GM12878 (cell line): ENCODE measurements around the gene RPAP3. TPM values are rescaled to one million over a fixed set of nuclear protein-coding genes. Genes with fewer than 3 reads are reported as not detected.

ENCODE experiments used
- ATAC-seq: fragments of 200-7000 bp; cut with Tn5 transposase; 3 replicates; pipeline ENCODE4 v1.9.1; 2020; ENCODE audit warnings: mild to moderate bottlenecking, moderate library complexity
- BruUV-seq: library from RNA; stranded (reverse); fragments of 400-500 nt; replicated peaks from 2 replicates; lab custom pipeline; 2021; lab: Mats Ljungman, UMichigan
- CTCF ChIA-PET: fragments of 300-600 bp; sonication (Branson Sonifier 250); formaldehyde crosslinking; extraction: SDS; loops from one replicate; lab custom pipeline; 2021; ENCODE audit warnings: inconsistent platforms; lab: Yijun Ruan, JAX
- POLR2A ChIA-PET: fragments of 350-600 bp; formaldehyde crosslinking; extraction: SDS; loops from one replicate; lab custom pipeline; 2021; ENCODE audit warnings: inconsistent platforms; lab: Charles Lee
- RAD21 ChIA-PET: fragments of 300-600 bp; sonication (Branson Sonifier 250); formaldehyde crosslinking; loops from one replicate; lab custom pipeline; 2023; ENCODE audit warnings: antibody characterized with exemption; ENCODE audit not compliant: unreplicated experiment; lab: Charles Lee
- SMC1A ChIA-PET: fragments of 300-600 bp; sonication (Branson Sonifier 250); formaldehyde crosslinking; loops from one replicate; lab custom pipeline; 2023; ENCODE audit not compliant: unreplicated experiment, uncharacterized antibody; lab: Charles Lee
- DNase-seq: peaks from one replicate; pipeline ENCODE4 v3.0.0-alpha.2; 2011; ENCODE audit warnings: low read depth, low spot score
- FAIRE-seq: peaks from 3 replicates; lab custom pipeline; 2011; peaks lifted over from hg19 to GRCh38; lab: Jason Lieb, UNC
- H2AFZ ChIP-seq: 2 replicates; pipeline ENCODE4 v1.6.0; 2011; ENCODE audit warnings: low read depth, low read length, control low read depth; ENCODE audit not compliant: control insufficient read depth
- H3K27ac ChIP-seq: 2 replicates; pipeline ENCODE4 v1.5.1; 2011; ENCODE audit warnings: control low read depth; ENCODE audit not compliant: control insufficient read depth, insufficient read depth
- H3K27me3 ChIP-seq, 2 experiments: replicated peaks in 1 of 2; 2 replicates each; pipeline versions ENCODE4 v1.6.0 to v1.6.1; 2011; ENCODE audit warnings: low read length in 1 of 2; ENCODE audit not compliant: control insufficient read depth in 2 of 2, insufficient read depth in 2 of 2
- H3K36me3 ChIP-seq, 2 experiments: 2 replicates each; pipeline ENCODE4 v1.5.1; 2011; ENCODE audit warnings: low read length in 1 of 2; ENCODE audit not compliant: control insufficient read depth in 2 of 2, insufficient read depth in 2 of 2
- H3K4me1 ChIP-seq: 2 replicates; pipeline ENCODE4 v1.6.1; 2011; ENCODE audit warnings: mild to moderate bottlenecking, low read length, moderate library complexity, mixed read lengths; ENCODE audit not compliant: control insufficient read depth, insufficient read depth
- H3K4me2 ChIP-seq: 2 replicates; pipeline ENCODE4 v1.6.0; 2011; ENCODE audit warnings: control low read depth; ENCODE audit not compliant: control insufficient read depth, insufficient read depth
- H3K4me3 ChIP-seq: fragments of 200-600 bp; sonication (generic); 2 replicates; pipeline ENCODE4 v1.5.1; 2016
- H3K79me2 ChIP-seq: 2 replicates; pipeline ENCODE4 v1.6.0; 2011; ENCODE audit warnings: low read length; ENCODE audit not compliant: control insufficient read depth, insufficient read depth
- H3K9ac ChIP-seq: 2 replicates; pipeline ENCODE4 v1.8.0; 2011; ENCODE audit warnings: low read length, control low read depth, mixed read lengths; ENCODE audit not compliant: control insufficient read depth, insufficient read depth
- H3K9me3 ChIP-seq: replicated peaks from 3 replicates; pipeline ENCODE4 v1.5.1; 2011; ENCODE audit warnings: mild to moderate bottlenecking, low read length; ENCODE audit not compliant: control insufficient read depth, insufficient read depth
- H4K20me1 ChIP-seq: 2 replicates; pipeline ENCODE4 v1.6.0; 2011; ENCODE audit not compliant: control insufficient read depth, insufficient read depth
- JUND ChIP-seq: IDR thresholded peaks from 2 replicates; pipeline ENCODE4 v1.6.1; 2012; ENCODE audit warnings: low read depth, mild to moderate bottlenecking, low read length, improper control_type of control experiment, moderate library complexity
- NR2C1 ChIP-seq: fragments of 450-650 bp; IDR thresholded peaks from 2 replicates; pipeline ENCODE4 v1.6.1; 2017; ENCODE audit warnings: antibody characterized with exemption, mild to moderate bottlenecking, moderate library complexity
- RB1 ChIP-seq: fragments of 450-650 bp; formaldehyde crosslinking; IDR thresholded peaks from 2 replicates; pipeline ENCODE4 v1.6.1; 2017; ENCODE audit warnings: mild to moderate bottlenecking, borderline replicate concordance
- STAT1 ChIP-seq: fragments of 450-650 bp; conservative IDR thresholded peaks from 2 replicates; pipeline ENCODE4 v1.6.1; 2014; ENCODE audit warnings: antibody characterized with exemption, mild to moderate bottlenecking
- SUZ12 ChIP-seq: fragments of 200-600 bp; sonication (generic); IDR thresholded peaks from one replicate; pipeline ENCODE4 v1.6.1; 2018; ENCODE audit warnings: antibody characterized with exemption, mild to moderate bottlenecking; ENCODE audit not compliant: unreplicated experiment
- WGBS: methylation state at CpG from one replicate; pipeline ENCODE4 v1.1.6; 2016; ENCODE audit warnings: low lambda C conversion rate; ENCODE audit not compliant: insufficient replicate concordance, insufficient coverage; ENCODE audit errors: missing lambda C conversion rate; 5-methylcytosine and 5-hydroxymethylcytosine counted together
- in situ Hi-C: fragments of 300-500 bp; cut with MboI; formaldehyde crosslinking; loops from 9 replicates; pipeline ENCODE4 v1.14.3; 2018; ENCODE audit warnings: mixed read lengths
- intact Hi-C: fragments of 100-400 bp; cut with micrococcal nuclease; formaldehyde crosslinking; loops from one replicate; pipeline ENCODE4 v1.14.2; 2022; ENCODE audit not compliant: unreplicated experiment
- polyA plus RNA-seq, 11 experiments: library from polyadenylated mRNA; depleted of rRNA in 4 of 11; unstranded in 6 of 11; stranded (reverse) in 5 of 11; fragments of >200 nt; fragmentation: Nextera tagmentation in 4 of 11; fragmentation: Illumina TruSeq in 1 of 11; extraction: Ambion mirVana in 4 of 11; extraction: Trizol in 1 of 11; gene quantifications; 1 replicate in 1 of 11; 2 replicates in 10 of 11; pipeline versions ENCODE4 v1.2.1 to v1.2.3, GENCODE V29; 2011 to 2016; ENCODE audit warnings: inconsistent platforms in 2 of 11, missing spikeins in 2 of 11, low read depth in 1 of 11
- total RNA-seq, 4 experiments: library from RNA; depleted of rRNA in 3 of 4; stranded (reverse); fragments of >200 nt in 3 of 4; fragmentation: Illumina TruSeq in 1 of 4; extraction: Trizol in 1 of 4; gene quantifications; 2 replicates each; pipeline versions ENCODE4 v1.2.1 to v1.2.3, GENCODE V29; 2013 to 2021
- TF ChIP-seq, protein P1 (sequence below): fragments of 450-650 bp; IDR thresholded peaks from 2 replicates; pipeline ENCODE4 v1.6.1; 2018; ENCODE audit warnings: borderline replicate concordance, mild to moderate bottlenecking; ENCODE audit not compliant: partially characterized antibody
- TF ChIP-seq, protein P2 (sequence below): fragments of 450-650 bp; IDR thresholded peaks from 2 replicates; pipeline ENCODE4 v1.6.1; 2016; ENCODE audit warnings: mild to moderate bottlenecking

The RPAP3 gene
- total and polyA plus RNA-seq, 10 of the 15 experiments (the other 5 are each of a cell fraction or from before 2014, with no cell fraction given): 14.1 to 50.6 (median 28.4) TPM

DNA sequence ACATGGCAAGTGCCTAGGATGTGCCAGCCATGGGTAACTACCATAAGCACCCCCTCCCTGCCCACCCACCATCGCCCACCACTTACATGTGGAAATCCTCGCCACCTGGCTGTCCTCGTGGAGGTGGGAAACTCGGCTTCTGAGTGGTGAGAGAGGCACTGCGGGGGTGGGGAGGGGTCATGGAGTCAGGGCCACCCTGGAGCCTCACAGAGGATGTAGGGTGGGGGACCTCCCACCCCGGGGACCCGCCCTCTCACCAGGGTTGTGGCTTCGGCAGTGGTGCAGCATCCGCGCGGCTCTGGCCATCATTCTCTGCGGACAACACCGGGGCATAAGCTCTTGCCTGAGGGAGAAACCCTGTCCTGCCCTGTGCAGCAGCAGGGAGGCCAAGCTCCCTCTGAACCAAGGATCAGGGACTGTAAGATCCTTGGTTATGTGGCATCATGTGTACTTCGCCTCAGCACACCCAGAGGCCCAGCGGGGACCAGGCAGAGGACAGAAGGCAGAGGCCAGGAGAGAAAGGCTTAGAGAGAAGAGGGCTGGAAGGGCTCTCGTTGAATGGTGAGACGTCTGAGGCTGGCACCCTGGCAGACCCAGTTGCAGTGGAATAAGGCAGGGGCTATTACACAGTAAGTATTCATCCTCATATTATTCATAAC, 32.2 kb upstream of the RPAP3 start:
- CTCF ChIA-PET: interaction anchor here (1.6 to 7.9 kb wide), 2 partner anchors 16 to 22 kb away, joined by 3 to 151 read pairs; no protein-coding TSS in a partner anchor
- no peak overlapping the region for H3K27ac ChIP-seq
- no peaks in the 10 kb centered on the region for H3K27me3 ChIP-seq
- no peak for TF ChIP-seq JUND
- TF ChIP-seq, all 136 proteins: peak for 0
- no peak for ATAC-seq
- H3K36me3 ChIP-seq: no peaks in the 10 kb centered on the region
- no peak for DNase-seq
- no TSS peak for BruUV-seq
- ChIA-PET RAD21 (interaction anchor here (7.8 kb wide), 1 partner anchor 40 kb away, joined by 120 read pairs; no protein-coding TSS in a partner anchor), POLR2A (no interaction called here), SMC1A (interaction anchor here (6.5 kb wide), 1 partner anchor 13 kb away, joined by 60 read pairs; the partner anchor contains the start of gene ENDOU)
- no peaks in the 10 kb centered on the region for H4K20me1 ChIP-seq
- intact Hi-C loops (no loop called here), in situ Hi-C loops (no loop called here)
- H3K4me3 ChIP-seq: no peak overlapping the region
- no peak for FAIRE-seq
- H3K79me2 ChIP-seq: no peaks in the 10 kb centered on the region
- H3K4me1 ChIP-seq: peaks cover 25% of the 10 kb centered on the region
- H3K9me3 ChIP-seq: no peaks in the 10 kb centered on the region
- 77% methylated on average over 14 of the region's 17 CpGs for WGBS
- no peak overlapping the region for H2AFZ ChIP-seq
- H3K9ac ChIP-seq: no peak overlapping the region
- H3K4me2 ChIP-seq: no peak overlapping the region

DNA sequence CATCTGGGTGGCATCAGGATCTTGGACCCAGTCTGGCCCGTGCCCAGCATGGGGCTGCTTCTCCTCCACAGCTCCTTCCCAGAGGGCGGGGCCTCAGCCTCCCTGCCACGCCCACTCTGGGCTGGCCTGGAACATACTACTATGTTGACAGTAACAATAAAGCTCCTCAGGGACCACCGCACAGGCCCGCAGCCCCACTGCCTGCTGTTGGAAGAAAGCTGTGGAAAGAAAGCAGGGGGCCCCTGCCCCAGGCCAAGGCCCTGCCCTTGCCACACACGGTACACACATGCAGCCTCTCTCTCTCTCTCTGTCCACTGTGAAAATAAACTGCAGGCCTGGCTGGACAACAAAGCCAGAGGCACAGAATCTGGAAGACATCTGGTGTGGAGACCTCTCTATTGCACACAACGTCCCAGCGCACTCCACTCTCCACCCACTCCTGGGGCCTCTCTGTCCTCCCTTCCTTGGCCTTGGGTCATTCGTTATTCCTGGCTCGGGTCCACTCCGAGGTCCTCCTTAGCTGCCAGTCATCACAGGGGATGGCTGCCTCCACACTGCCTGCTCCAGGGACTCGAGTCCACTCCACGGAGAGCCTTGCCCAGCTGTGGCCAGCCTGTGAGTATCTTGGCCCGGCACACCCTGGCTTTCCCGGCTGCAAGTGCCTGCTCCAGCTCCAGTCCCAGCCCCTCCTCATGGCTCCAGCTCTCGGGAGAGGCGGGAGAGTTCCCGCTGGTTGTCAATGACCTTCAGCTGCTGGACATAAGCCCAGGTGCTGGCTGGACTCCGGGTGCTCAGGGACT, 31.2 kb upstream of the RPAP3 start:
- POLR2A ChIA-PET: interaction anchor here (1.1 kb wide), 1 partner anchor 27 kb away, joined by 3 read pairs; no protein-coding TSS in a partner anchor
- Histone ChIP-seq H3K27me3 (no peaks in the 10 kb centered on the region), H3K4me3 (no peak overlapping the region), H2AFZ (no peak overlapping the region), H3K36me3 (no peaks in the 10 kb centered on the region), H3K9ac (no peak overlapping the region), H4K20me1 (no peaks in the 10 kb centered on the region), H3K4me2 (no peak overlapping the region), H3K4me1 (peaks cover 25% of the 10 kb centered on the region), H3K9me3 (no peaks in the 10 kb centered on the region), H3K27ac (no peak overlapping the region), H3K79me2 (no peaks in the 10 kb centered on the region)
- CTCF ChIA-PET: interaction anchor here (1.5 to 2.5 kb wide), 3 partner anchors 17 to 22 kb away, joined by 3 to 10 read pairs (median 3); no protein-coding TSS in a partner anchor
- ATAC-seq (no peak), DNase-seq (no peak), FAIRE-seq (no peak)
- in situ Hi-C loops (no loop called here), intact Hi-C loops (no loop called here)
- WGBS: 65% methylated on average over 19 of the region's 19 CpGs
- SMC1A ChIA-PET: interaction anchor here (0.7 to 1.5 kb wide), 3 partner anchors 12 to 40 kb away, joined by 3 to 5 read pairs (median 3); partner anchors contain the start of gene ENDOU
- no TSS peak for BruUV-seq
- RAD21 ChIA-PET: interaction anchor here (0.6 to 1.8 kb wide), 2 partner anchors 30 to 33 kb away, joined by 3 to 8 read pairs; no protein-coding TSS in a partner anchor
- no peak for TF ChIP-seq RB1
- no peak for TF ChIP-seq STAT1
- no peak for TF ChIP-seq NR2C1
- TF ChIP-seq, protein P1, sequence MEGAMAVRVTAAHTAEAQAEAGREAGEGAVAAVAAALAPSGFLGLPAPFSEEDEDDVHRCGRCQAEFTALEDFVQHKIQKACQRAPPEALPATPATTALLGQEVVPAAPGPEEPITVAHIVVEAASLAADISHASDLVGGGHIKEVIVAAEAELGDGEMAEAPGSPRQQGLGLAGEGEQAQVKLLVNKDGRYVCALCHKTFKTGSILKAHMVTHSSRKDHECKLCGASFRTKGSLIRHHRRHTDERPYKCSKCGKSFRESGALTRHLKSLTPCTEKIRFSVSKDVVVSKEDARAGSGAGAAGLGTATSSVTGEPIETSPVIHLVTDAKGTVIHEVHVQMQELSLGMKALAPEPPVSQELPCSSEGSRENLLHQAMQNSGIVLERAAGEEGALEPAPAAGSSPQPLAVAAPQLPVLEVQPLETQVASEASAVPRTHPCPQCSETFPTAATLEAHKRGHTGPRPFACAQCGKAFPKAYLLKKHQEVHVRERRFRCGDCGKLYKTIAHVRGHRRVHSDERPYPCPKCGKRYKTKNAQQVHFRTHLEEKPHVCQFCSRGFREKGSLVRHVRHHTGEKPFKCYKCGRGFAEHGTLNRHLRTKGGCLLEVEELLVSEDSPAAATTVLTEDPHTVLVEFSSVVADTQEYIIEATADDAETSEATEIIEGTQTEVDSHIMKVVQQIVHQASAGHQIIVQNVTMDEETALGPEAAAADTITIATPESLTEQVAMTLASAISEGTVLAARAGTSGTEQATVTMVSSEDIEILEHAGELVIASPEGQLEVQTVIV: no peak
- TF ChIP-seq SUZ12: no peak
- TF ChIP-seq, protein P2, sequence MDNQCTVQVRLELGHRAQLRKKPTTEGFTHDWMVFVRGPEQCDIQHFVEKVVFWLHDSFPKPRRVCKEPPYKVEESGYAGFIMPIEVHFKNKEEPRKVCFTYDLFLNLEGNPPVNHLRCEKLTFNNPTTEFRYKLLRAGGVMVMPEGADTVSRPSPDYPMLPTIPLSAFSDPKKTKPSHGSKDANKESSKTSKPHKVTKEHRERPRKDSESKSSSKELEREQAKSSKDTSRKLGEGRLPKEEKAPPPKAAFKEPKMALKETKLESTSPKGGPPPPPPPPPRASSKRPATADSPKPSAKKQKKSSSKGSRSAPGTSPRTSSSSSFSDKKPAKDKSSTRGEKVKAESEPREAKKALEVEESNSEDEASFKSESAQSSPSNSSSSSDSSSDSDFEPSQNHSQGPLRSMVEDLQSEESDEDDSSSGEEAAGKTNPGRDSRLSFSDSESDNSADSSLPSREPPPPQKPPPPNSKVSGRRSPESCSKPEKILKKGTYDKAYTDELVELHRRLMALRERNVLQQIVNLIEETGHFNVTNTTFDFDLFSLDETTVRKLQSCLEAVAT: no peak
